ENCODE measurements around the gene AFDN.

GRCh38 chr6:167993831-167994230, 167.1 kb downstream of the AFDN start:
- TF ChIP-seq, protein P1, sequence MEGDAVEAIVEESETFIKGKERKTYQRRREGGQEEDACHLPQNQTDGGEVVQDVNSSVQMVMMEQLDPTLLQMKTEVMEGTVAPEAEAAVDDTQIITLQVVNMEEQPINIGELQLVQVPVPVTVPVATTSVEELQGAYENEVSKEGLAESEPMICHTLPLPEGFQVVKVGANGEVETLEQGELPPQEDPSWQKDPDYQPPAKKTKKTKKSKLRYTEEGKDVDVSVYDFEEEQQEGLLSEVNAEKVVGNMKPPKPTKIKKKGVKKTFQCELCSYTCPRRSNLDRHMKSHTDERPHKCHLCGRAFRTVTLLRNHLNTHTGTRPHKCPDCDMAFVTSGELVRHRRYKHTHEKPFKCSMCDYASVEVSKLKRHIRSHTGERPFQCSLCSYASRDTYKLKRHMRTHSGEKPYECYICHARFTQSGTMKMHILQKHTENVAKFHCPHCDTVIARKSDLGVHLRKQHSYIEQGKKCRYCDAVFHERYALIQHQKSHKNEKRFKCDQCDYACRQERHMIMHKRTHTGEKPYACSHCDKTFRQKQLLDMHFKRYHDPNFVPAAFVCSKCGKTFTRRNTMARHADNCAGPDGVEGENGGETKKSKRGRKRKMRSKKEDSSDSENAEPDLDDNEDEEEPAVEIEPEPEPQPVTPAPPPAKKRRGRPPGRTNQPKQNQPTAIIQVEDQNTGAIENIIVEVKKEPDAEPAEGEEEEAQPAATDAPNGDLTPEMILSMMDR (IDR thresholded peaks at IDR 0.05; ENCODE audit: low read length): no peak
- TF ChIP-seq EZH2 (optimal IDR thresholded peaks at IDR 0.05; ENCODE audit: low read depth, low read length): no peak

All from MM.1S (cell line).